GM18526 (cell line): ENCODE data around the gene TYMP.

Source experiments
- POLR2A ChIP-seq: IDR thresholded peaks from 3 replicates; pipeline ENCODE4 v1.6.1; 2011; ENCODE audit not compliant: insufficient read length; ENCODE audit errors: extremely low read depth

TYMP gene, protein sequence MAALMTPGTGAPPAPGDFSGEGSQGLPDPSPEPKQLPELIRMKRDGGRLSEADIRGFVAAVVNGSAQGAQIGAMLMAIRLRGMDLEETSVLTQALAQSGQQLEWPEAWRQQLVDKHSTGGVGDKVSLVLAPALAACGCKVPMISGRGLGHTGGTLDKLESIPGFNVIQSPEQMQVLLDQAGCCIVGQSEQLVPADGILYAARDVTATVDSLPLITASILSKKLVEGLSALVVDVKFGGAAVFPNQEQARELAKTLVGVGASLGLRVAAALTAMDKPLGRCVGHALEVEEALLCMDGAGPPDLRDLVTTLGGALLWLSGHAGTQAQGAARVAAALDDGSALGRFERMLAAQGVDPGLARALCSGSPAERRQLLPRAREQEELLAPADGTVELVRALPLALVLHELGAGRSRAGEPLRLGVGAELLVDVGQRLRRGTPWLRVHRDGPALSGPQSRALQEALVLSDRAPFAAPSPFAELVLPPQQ

GRCh38 chr22:50529897-50530579 lies at the start of gene TYMP:
TYMP (minus strand) TSS chr22:50530012; CDS start chr22:50529709, 303 bp downstream.
- TF ChIP-seq POLR2A, result peak; percentile 75

DNA sequence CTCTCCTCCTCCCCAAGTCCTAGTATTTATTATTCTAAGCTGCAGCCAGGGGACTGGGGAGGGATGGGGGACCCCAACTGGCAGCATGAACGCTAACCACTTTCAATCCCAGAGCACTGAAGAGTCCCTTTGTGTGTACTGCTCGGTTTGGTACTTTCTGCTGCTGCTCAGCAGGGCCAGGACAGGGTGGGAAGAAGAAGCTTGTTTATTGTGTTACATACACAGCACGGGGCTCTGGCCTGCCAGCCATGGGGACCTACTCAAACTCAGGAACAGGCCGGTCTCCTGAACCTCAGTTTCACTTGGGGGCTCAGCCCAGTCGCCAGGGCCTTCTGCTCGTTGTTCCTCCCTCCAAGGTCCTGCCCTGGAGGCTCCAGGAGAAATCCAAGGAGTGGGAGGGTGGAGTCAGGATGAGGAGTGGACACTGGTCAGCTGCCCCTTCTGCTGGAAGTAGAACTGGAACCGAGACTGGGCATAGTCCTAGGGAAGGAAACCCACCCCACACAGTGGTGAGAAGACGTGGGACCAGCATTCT lies 49.0 kb upstream of the TYMP start:
- no peak for TF ChIP-seq POLR2A

GRCh38 chr22:50577987-50578775 lies 48.4 kb upstream of the TYMP start, which contains the start of gene CPT1B:
CPT1B (minus strand) TSS chr22:50578427; CDS start chr22:50577915, 512 bp downstream.
- no peak for TF ChIP-seq POLR2A

DNA sequence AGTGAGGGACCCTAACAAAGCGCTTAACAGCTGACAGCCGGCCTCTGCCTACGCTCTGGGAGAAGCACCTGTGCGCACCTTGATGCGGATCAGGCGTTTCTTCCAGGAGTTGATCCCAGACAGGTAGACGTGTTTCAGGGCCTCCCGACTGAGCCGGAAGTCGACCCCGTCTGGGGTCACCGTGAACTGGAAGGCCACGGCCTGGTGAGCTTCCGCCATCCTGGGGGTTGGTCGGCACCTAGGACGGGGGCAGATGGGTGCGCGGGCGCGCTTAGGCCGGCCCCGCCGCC lies 47.8 kb upstream of the TYMP start:
- no peak for TF ChIP-seq POLR2A

- TF ChIP-seq POLR2A, result no peak
Observed at GRCh38 chr22:50576806-50577696, 47.2 kb upstream of the TYMP start.

DNA sequence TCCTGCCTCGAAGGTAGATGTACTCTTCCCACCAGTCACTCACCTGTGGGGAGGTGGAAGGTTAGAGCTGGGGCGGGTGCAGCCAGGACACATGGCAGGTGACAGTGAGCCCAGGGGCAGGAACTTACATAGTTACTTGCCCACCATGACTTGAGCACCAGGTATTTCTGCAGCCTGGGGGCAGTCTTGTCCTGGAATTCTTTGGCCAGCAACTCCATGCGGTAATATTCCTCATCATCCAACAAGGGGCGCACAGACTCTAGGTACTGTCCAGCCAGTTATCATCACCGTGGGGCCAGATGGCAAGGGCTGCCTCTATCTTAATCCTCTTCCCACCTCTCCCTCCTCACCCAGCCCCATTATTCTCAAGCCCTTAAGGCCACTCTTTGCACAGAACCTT lies 46.3 kb upstream of the TYMP start:
- TF ChIP-seq POLR2A, result no peak

DNA sequence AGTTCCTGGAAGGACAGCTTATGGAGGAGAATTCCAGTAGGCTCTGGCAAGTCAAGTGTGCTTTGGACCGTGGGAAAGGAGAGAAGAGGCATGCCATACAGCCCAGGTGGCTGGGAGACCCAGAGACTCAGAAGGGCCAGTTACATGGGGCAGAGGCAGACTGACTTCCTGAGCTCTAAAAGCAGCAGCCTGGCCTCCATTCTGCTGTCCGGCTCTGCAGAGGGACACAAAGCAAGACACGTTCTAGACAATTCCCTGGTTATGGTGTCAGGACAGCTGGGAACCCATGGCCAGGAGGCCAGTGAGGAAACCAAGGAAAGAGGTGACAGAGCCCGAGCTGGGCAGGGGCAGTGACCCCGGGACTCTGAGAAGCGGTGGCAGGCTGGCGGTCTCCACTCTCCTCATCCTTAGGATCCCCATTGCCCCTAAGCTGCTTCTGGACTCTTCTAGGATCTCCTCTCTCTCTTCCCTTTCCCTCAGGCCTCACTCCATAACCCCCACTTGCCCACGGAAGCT lies 45.7 kb upstream of the TYMP start:
- no peak for TF ChIP-seq POLR2A

DNA sequence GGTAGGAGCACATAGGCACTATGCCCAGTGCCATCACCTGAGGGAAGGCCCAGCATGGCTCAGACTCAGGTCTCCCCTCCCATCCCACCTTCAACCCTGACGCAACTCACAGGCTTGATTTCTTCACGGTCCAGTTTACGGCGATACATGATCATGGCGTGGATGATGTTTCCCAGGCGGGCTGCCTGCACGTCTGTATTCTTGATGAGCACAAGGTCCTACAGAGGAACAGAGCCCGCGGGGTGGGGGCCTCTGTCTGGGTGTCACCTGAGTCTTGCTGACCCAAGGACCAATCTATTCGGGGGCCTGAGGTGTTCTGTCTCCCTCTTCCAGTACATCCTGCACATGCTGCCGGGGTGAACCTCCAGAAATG lies 44.6 kb upstream of the TYMP start:
- no peak for TF ChIP-seq POLR2A

GRCh38 chr22:50573491-50574382 lies 43.9 kb upstream of the TYMP start:
- no peak for TF ChIP-seq POLR2A

DNA sequence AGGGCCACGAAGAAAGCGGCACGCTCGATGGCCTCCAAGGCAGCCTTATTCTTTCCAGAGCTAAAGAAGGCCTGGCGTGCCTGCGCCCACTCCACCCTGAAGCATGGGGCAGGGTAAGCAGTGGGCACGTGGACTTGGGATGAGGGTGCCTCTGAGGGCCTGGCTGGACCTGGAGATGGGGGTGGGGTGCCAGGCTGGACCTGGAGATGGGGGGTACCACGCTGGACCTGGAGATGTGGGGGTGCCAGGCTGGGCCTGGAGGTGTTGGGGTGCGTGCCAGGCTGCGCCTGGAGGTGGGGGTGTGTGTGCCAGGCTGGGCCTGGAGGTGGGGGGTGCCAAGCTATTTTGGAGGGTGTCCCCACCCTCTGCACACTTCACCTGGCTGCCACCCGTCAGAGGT lies 43.2 kb upstream of the TYMP start:
- TF ChIP-seq POLR2A, result no peak

DNA sequence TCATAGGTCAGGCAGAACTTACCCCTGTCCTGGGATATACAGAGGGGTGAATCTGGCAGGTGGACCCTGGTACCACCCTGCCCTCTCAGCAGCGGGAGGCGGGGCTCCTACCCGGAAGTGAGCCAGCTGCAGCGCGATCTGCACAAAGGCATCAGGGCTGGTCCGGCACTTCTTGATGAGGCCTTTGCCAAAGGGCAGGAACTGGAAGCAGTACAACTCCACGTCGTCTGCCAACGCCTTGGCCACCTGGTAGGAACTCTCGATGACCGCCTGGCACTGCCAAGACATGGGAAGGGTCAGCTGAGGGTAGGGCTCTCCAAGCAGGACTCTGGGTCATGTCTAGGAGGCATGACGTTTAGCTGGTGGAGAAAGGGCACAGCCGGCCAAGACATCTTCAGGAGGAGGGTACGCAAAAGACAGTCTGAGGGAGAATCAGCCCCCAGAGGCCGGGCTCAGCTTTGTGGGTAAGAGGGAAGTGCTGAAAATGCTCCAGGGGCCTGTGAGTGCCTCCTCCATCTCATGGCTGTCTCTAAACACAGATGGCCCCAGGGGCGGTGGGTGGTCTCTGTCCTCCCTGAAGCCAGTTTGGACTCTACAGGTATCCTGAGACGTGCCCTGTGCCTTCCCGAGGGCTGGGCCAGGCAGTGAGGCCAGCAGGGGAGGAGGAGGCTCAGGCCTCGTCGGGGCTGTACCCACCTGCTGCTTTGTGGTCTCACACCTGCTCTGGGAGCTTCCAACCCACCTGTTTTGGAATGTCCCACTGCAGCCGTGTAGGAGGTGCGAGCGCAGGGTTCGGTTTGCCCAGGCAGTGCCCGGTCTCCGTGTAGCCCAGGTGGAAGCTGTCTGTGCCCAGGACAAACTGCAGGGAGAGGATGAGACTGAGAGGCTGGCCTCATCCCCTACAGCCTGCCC lies 41.7 kb upstream of the TYMP start:
- TF ChIP-seq POLR2A, result no peak

DNA sequence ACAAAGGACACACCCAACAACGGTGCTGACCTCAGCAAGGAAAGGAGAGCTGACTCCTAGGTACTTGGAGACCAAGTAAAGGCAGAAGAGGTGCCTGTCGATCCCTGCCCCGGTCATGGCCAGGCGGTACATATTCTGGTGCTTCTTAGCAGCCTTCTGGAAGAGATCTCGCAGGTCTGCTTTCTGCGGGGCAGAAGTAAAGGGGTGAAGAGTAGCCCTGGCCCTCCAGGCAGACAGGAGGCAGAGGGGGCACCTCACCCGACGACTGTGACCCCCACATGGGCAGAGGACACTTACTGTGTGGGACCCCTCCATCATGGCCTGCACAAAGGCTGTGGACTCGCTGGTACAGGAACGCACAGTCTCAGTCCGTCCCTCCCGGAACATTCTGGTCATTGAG lies 41.0 kb upstream of the TYMP start:
- TF ChIP-seq POLR2A, result no peak
